Measurements from ENCODE around the gene ARID5B.
A peak's percentile ranks its signal among the peaks of the same experiment; 100 is the strongest.

The ARID5B gene

GRCh38 chr10:62084451-62084850, 183.0 kb downstream of the ARID5B start:
- no peak for TF ChIP-seq CTCF (conservative IDR thresholded peaks at IDR 0.05; ENCODE audit: low read length)
- DNase-seq (ENCODE audit: low read depth) = no peak
- no peak overlapping the region for H3K4me3 ChIP-seq (ENCODE audit: low read length)

GRCh38 chr10:62085404-62085803, 183.9 kb downstream of the ARID5B start:
- no peak overlapping the region for H3K4me3 ChIP-seq (ENCODE audit: low read length)
- no peak for DNase-seq (ENCODE audit: low read depth)
- TF ChIP-seq CTCF (conservative IDR thresholded peaks at IDR 0.05; ENCODE audit: low read length) = no peak

- DNase-seq (ENCODE audit: low read depth) = no peak
- no peak for TF ChIP-seq CTCF (conservative IDR thresholded peaks at IDR 0.05; ENCODE audit: low read length)
- H3K4me3 ChIP-seq (ENCODE audit: low read length) = no peak overlapping the region
Measured at GRCh38 chr10:62085821-62086220, 184.3 kb downstream of the ARID5B start.

GRCh38 chr10:62087329-62087728, 185.8 kb downstream of the ARID5B start:
- no peak for TF ChIP-seq CTCF (conservative IDR thresholded peaks at IDR 0.05; ENCODE audit: low read length)
- no peak for DNase-seq (ENCODE audit: low read depth)
- no peak overlapping the region for H3K4me3 ChIP-seq (ENCODE audit: low read length)

- TF ChIP-seq CTCF (conservative IDR thresholded peaks at IDR 0.05; ENCODE audit: low read length) = no peak
- H3K4me3 ChIP-seq (ENCODE audit: low read length) = no peak overlapping the region
- DNase-seq (ENCODE audit: low read depth) = no peak
Measured at GRCh38 chr10:62088786-62089185, 187.3 kb downstream of the ARID5B start.

GRCh38 chr10:62092301-62093030, 191.0 kb downstream of the ARID5B start:
- DNase-seq (ENCODE audit: low read depth) = no peak
- no peak overlapping the region for H3K4me3 ChIP-seq (ENCODE audit: low read length)
- no peak for TF ChIP-seq CTCF (conservative IDR thresholded peaks at IDR 0.05; ENCODE audit: low read length)

- no peak for TF ChIP-seq CTCF (conservative IDR thresholded peaks at IDR 0.05; ENCODE audit: low read length)
Measured at GRCh38 chr10:62093863-62094291, 192.4 kb downstream of the ARID5B start.

More at GRCh38 chr10:62093863-62094291, 192.4 kb downstream of the ARID5B start:
- H3K4me3 ChIP-seq (ENCODE audit: low read length) = no peak overlapping the region
- DNase-seq (ENCODE audit: low read depth) = peak; percentile 94
